ENCODE measurements around the gene LMF2.

Gene LMF2

DNA sequence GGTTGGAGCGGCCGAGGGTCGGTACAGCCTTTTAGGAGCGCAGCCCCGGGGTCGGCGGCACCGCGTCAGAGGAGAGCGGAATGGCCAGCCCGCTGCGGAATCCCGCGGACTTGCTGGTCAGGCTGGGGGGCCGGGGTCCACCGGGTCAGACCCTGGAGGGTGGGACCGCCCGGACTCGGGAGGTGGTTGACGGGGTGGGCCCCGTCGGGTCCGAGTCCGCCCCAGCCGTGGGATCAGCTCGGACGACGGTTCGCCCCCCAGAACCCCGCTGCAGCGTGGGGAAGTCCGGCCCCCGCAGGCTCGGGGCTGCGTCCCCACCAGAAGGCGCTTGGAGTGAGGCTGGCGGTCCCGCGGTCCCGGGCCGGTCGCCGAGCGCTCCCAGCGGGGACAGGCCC, 26.5 kb downstream of the LMF2 start:
- DNase-seq = no peak

DNA sequence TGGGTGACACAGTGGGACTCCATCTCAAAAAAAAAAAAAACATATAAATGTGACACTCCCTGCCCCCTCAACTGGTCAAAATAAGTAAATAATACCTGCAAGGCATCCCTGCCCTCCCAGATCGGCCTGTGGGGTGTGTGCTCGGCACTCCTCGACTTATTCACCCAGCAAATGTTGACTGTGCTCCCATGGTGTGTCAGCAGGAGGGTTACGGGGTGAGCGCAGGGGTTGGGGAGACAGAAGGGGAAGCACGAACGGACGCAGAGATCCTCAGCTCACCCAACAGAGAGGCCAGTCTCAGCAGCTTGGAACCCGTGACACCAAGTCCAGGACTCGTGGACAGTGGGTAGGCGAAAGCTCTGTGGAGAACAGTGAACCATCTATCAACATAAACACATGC, 27.8 kb downstream of the LMF2 start:
- DNase-seq = no peak

DNA sequence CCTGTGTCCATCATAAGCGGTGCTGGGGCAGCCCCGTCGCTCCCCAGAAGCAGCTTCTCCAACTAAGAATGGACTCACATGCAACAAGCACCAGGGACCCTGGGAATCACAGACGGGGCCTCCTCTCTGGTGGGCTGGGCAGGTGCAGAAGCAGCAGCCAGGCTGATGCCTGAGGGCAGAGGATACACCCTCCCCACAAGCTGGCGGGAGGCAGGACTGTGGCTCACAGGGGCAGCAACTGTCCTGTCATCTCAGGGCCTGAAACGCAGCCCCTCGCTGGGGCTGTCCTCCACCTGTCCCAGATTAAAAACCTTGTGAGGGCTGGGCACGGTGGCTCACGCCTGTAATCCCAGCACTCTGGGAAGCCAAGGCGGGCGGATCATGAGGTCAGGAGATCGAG, 29.6 kb downstream of the LMF2 start:
- DNase-seq = no peak

DNA sequence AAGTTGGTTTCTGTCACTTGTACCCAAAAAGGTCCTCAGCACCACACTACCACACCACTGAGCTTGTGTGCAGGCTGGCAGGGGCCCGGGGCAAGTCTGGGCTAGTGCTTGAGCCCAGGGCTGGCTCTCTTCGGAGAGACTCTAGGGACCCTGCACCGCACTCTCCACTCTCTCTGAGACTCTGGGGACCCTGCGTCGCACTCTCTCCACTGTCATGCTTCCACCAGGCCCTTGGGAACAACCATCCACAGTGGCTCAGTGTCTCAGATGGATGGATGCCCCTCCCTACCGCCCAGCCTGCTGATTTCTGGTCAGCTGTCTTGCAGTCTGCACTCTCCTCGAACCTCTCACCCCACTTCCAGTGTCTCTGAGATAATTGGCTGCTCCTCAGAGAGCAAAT, 30.6 kb downstream of the LMF2 start:
- no peak for DNase-seq

DNA sequence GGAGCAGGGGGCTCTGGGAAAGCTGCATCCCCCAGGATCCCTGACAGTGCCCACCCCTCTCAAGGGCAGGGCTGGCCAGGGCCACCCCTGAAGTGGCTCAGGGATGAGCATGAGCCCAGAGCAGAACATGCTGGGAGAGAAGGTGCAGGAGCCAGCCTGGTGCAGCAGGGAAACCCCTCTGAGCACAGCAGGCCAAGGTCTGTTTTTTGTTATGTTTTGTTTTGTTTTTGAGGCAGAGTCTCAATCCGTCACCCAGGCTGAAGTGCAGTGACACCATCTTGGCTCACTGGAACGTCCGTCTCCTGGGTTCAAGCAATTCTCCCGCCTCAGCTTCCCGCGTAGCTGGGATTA, 31.9 kb downstream of the LMF2 start:
- DNase-seq = no peak

DNA sequence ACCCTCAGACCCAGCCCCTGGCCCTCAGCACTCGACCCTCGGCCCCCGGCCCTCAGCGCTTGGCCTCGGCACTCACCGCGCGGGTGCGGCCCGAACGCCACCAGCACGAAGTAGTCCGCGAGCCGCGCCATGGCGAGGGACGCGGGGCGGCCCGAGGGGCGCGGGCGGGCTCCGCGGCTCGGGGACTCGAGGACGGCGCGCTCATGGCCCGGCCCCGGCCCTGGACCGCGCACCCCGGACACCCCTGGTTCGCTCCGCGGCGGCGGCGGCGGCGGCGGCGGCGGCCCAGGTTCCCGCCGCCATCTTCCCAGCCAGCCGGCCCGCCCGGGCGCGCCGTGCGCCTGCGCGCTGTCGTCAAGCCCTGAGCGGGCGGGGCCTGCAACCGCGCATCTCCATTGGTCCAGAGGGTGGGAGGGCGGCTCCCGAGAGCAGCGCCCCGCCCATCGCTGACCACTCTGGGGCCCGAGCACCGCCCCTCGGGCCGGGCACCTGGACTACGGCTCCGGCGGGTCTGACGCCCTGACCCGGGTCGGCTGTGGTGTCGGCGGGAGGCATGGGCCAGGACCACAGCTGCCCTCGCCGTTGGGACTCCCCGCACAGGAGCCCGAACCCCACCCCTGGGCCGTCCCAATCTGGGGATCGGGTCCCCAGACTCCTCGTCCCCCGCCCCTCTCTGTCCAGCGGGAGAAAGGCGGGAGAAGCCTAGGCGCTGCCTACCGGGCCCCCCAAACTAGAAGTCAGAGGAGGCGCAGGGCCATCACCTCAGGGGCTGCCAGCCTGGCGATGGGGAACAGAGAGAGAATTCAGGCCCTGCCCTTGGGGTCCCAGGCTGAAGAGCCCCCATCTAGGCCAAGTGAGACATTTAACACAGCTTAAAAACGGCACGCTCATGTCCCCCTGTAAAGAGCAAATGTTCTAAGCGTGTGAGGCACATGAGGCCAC, 32.5 kb downstream of the LMF2 start, which contains the start of gene SBF1:
Gene SBF1 (minus strand): TSS at position 326 of the 942 bp plus-strand sequence. CDS start 195 bp downstream, at position 131.
- peak; percentile 91 for DNase-seq

DNA sequence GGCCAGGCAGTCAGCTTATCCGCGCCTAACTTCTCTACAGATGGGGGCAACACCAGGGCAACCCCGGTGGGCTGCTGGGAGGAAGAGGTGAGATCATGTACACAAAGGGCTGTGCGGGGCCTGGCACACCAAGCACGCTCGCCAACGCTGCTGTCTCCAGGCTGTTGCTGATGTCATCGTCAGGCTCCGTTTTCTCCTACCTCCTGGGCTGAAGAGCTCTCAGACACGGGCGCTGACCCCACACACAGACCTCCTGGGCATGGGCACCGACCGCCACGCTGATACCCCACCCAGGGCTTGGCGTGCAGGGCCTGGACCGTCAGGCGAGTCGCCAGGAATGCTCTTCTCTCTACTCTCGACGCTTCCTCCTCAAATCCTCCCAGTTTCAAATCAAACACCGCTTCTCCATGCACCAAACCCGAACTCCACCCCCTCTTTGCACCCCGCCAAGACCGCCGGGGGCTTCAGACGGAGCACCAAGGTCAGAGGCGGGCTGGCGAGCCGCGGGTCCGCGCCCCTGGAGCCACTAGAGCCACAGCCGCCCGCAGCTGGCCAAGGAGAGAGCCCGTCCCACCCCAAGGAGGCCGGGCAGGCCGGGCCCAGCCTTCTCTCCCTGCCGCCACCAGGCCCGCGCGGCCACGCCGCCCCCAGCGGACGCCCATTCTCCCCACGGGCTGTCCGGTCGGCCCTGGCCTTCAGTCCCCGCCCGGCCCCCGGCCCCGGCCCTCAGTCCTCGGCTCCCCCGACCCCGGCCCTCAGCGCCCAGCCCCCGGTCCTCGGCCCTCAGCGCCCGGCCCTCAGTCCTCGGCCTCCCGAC, 33.4 kb downstream of the LMF2 start:
- peak; percentile 54 for DNase-seq

DNA sequence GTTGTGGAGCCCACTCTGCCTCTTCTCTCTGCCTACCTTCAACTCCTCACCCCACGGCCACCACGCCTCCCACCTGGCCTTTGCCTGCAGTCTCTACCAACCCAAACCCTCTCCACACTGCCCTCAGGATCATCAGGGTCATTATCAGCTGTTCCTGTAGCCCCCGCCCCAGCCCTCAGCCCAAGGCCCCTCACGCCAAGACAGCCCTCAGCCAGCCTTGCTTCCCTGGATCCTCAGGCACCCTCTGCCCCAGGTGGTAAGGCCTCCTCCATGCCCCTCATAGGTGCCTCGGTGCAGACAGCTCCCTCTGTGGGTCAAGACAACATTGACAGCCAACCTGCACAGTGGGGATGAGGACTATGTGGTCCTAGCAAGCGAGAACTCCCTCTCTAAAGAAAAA, 34.4 kb downstream of the LMF2 start:
- DNase-seq = peak; percentile 65

DNA sequence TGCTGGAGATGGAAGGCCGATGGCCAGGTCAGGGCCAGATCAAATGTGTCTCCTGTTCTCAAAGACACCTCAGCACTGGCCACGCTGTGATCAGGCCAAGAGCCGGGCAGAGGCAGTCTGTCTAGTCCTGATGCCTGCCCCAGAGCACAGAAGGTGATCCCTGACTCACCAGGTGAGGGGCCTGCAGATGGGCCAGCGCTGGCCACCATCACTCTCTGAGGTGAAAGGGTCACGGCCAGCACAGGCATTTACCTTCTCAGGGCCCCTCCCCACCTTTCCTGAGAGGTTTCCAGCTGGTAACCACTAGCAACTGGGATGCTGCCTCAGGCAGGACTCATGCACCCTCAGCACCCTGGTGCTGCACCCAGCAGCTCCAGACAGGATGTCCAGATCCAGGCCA, 35.5 kb downstream of the LMF2 start:
- DNase-seq = no peak

DNA sequence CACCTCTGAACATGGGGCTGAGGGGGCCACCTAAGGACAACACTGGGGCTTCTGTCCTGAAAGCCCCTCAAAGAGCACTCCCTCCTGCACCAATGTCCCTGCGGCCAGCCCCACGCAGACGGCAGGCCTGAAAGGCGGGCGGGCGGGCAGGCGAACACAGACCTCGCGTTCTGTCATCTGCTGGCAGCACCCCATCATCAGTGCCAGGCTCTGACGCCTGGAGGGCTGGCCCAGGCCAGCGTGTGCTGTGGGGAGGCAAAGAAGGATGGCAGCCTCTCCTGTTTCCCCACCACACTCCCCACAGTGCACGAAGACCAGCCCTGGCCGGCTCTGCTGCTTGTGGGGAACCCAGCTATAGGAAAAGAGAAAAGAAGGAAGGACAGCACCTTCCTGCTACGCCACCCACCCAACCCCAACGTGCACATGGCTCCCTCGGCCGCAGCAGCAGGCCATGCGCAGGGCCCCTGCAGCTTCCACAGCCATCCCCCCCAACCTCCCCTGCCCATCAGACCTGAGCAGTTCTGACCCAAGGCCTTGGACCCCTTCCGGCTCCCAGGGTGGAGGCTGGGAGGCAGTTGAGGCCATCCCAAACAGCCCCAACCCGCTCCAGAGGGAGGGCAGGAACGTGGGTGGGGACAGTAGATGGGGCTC, 36.2 kb downstream of the LMF2 start:
- DNase-seq = no peak

DNA sequence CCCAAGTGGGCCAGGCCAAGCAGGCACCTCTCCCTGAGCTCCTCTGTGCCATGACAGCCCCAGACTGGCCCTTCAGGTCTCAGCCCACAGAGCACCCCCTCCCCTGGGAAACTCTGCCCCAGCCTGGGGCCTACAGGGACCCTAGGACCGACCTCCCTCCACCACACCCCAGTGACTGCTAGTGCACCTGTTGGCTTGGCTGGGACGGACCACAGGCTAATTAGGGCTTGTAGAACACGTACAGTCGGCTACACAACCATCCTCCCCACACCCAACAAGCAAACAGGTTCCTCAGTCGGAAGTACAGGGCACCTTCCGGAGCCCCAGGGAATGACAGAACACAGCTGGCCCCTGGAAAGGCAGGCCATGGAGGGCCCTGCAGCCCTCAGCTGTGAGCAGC, 37.0 kb downstream of the LMF2 start:
- no peak for DNase-seq

DNA sequence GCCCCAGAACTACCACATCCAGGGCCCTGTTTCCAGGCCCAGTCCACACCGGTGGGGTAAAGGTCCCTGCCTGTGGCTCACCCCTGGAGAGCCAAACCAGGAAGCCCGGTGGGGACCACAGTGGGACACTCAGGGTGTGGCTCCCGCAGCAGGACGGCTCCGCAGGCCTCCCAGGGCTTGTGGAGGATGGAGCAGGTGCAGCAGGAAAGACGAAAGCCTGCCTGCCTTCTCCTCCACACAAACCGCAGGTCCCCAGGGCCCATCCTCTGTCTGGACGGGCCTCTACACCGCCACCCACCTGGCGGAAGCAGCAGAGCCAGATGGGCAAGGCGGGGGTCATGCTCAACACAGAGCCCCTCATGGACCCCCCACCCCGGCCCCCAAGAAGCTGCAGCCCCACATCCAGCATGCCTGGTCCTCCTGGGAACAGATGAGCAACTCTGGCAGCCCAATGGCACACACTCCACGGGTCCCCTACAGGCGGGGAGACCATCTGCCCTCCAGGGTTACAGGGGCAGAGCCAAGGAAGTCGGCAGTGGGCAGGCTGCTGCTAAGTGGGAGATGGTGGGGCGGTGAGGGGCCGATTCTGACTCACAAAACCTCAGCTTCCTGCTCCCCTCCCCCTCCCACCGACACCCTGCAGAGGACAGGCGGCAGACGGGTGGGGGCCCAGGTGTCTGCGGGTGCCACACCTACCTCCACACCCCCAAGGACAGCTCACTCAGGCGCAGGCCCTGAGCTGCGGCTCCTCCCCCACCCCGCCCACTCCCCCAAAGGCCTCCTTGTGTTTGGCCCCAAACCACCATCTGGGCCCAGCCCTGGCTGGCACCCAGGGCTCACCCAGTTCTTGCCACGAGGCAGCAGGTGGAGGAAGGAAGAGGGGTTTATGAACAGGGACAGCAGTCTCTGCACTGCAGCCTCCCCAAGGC, 37.9 kb downstream of the LMF2 start:
- DNase-seq = peak; percentile 100

DNA sequence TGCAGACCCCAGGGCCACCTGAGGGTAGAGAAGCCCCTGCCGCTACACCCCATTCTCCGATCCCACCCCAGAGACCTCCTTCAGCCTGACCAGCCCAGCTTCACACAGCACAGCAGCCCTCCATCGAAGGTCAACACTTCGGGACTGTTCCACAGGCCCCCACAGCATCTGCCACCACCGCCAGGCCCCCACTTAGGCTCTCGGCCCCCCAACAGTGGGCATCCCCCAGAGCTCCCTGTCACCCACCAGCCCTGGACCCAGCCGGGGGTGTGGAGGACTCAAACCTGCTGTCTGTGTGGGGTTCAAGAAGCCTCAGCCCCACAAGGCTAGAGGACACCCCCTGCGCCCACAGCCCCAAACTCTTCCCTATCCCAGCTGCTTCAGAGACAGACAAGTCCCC, 38.9 kb downstream of the LMF2 start:
- no peak for DNase-seq

DNA sequence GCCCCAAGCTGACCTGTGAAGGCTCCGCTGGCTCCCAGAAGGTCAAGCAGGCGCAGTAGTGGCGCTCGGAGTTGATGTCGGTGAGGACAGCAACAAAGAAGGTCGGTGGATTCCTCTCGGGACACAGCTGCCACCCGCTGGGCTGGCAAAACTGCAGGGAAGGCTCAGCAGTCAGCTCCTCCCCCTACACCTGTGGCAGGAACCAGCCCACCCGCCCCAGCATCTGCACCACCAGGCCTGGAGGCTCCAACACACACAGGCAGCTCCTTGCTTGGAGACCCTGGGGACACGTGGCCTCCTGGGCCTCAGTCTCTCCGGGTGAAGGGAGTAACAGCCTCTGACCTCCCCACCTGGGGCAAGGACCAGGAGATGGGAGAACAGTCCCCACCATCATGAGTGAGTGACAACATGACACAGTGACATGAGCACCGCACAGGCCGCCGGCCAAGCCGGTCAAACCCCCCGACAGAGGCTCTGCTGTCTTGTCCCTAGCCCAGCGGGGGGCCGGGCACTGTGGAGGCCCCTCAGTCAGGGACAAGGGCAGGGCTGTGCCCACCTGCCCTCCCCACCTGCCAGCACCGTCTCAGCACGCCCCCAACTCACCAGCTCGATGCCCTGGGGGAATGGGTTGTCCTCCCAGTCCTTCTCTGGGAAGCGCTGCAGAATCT, 39.6 kb downstream of the LMF2 start:
- DNase-seq = no peak

DNA sequence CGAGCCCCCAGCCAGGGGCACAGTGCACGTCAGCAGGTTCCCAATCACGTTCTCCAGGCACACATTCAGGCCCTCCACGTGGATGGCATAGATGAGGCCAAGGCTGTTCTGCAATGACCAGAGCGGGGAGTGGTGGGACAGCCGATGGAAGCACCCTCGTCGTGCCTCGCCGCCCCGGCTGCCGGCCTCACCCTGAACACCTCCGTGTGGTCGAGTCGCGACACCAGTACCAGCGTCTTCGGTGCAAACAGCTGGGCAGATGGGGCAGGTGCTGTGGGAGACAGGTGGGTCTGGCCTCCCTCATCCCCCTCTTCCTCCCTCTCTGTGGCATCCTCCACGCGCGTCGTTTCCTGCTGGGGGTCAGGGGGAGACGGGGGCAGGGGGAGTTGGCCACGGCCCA, 40.2 kb downstream of the LMF2 start:
- no peak for DNase-seq

DNA sequence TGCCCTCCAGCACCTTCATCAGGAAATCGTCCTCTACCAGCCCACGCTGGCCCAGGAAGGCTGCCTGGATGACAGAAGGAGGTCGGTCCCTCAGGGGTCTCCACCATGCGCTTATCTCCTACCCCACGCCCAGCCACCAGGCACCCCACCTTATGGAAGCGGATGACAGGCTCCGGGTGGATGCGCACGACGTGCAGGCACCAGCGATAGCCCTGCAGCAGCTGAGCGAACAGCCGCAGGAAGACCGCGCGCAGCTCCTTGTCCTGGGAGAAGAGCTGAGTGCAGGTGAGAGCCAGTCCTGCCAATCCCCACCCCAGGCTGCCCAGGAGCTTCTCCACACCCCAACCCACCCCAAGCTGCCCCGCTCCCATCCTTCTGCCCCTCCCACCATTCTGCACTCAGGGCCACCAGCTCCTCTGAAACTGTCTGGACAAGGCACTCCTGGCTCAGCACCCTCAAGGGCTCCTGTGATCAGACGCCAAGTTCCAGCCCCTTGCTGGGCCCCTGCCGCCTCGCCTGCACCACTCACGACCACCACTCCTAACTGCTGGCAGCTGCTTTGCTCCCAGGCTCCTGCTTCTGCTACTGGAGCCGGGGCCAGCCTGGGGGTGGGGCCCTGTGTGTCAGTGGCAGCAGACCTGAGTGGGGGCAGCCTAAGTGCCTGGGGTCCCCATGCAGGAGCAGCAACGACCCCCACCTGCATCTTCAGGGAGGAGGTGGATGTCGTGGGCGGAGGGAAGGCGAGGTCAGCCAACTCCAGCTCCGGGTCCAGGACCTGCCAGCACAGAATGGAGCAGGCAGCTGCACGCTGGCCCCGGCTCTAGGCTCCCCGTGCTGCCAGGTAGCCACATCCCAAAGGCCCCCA, 42.2 kb downstream of the LMF2 start:
- DNase-seq = no peak

DNA sequence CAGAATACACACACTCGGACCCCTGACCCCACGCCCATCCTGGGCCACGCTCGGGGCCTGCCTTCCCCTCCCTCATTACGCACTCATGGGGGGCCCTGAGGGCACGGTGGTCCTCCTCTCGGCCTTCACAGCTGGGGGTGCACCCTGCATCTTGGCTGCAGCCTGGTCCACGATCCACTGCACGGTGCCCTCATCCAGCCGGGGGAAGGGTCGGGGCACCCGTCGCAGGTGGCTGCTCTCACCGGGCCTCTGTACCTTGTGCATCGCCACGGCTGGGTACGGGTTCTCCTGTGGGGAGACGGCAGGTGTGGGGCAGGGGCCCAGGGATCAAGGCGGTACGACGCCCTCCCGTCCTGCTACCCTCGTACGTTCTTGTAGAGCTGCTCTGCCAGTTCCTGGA, 43.1 kb downstream of the LMF2 start:
- no peak for DNase-seq

DNA sequence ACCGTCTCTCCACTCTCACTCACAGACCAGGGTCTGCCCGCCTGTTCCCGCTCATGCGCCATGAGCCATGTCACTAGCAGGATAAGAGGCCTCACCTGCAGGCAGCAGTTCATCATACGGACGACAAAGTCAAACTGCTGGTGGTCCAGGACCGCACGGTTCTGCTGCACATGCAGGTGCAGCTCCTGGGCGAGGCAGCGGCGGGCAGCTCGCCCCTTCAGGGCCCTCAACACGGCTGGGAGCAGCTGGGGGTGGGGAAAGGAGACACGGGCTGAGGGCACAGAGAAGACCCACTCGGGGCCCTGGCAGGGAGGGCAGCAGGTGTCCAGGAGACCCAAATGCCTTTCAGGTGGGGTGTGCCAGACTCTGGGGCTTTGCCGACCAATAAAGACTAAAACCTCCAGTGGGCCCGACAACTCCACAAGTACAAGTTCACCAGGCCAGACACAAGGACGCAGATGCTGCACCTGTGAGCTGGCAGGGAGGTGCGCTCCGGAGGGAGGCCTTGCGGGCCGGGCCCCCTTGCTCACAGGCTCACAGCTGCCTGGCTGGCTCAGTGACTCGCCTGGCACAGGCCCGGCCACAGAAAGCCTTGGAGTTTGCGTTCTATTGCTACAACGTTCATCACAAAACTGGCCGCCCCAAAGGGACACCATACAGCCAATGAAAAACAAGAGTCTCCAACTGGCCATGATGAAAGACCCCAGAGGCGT, 44.2 kb downstream of the LMF2 start:
- no peak for DNase-seq

DNA sequence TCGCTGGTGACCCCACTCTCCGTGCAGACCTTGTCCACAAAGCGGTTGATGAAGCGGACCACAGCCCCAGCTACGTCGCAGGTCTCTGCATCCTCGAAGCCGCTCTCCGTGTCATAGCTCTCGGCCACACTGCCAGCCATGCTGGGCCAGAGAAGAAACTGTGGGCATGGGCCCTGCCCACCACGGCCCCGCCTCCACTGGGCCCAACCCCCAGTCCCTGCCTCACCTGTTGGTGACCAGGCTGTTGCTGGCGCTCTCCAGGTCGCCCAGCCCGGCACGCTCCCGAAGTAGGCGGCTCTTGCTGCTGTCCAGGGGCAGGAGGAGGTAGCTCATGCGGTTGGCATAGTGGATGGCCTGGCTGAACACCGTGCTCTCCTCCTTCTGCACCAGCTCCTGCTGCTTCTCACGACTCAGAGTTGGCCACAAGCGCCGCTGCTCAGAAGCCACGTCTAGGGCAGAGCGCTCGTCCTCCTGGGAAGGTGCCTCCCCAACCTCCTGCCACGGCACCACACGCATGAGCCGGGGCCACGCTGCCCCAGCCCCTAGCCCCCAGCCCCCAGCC, 45.4 kb downstream of the LMF2 start:
- no peak for DNase-seq

DNA sequence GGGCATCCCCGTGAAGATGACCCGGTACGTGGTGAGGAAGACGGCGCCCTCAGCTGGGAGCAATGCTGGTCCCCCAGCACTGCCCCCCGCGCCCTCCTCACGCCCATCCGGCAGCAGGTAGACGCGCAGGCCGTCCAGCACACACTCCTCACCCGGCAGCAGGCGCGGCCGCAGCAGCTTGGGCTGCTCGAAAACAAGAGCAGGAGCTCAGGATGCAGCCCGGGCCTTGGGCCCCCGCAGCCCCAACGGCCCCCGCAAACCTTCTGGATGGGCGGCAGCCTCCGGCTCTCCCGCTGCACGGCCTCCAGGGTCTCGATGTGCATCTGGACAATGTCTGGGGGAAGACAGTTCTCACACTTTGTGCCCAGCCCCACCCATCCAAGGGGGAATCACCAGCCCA, 46.0 kb downstream of the LMF2 start:
- no peak for DNase-seq
